ENCODE measurements around the gene AMMECR1.

The AMMECR1 gene

DNA sequence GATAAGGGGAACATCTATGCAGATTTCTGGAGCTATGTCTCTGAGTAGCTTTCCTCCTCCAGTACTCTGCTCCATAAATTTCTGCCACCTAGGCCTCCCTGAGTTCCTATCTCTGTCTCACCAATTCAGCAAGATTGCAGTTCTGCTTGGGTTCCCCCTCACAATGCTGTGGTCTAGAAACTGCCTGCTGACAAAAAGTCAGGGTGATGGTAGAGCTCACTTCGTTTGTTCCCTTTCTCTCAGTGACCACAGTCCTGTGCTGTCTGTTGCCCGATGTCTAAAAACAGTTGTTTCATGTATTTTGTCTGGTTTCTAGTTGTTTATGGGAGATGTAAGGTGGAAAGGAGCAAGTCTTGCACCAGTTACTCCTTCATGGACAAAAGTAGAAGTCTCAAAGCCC is 41.1 kb downstream of the AMMECR1 start:
- Histone ChIP-seq H3K9me3 (ENCODE audit: insufficient read depth, low read depth, low read length) (no peaks in the 10 kb centered on the region), H2AFZ (ENCODE audit: low read length) (no peak overlapping the region), H3K9me2 (replicated peaks; ENCODE audit: low read depth, low read length) (no peaks in the 10 kb centered on the region), H3K4me2 (ENCODE audit: low read depth, low read length, poor library complexity, severe bottlenecking) (no peak overlapping the region), H3K36me3 (ENCODE audit: insufficient read depth, low read length) (no peaks in the 10 kb centered on the region), H3K79me2 (ENCODE audit: insufficient read depth, low read length) (peaks cover 13% of the 10 kb centered on the region; the same call in 1 of the 2 replicates), H3K4me1 (ENCODE audit: insufficient read depth, low read length, poor library complexity, severe bottlenecking) (peaks cover 15% of the 10 kb centered on the region), H3K27me3 (ENCODE audit: insufficient read depth, low read length, poor library complexity, severe bottlenecking) (no peaks in the 10 kb centered on the region), H4K20me1 (ENCODE audit: insufficient read depth, low read length, poor library complexity, severe bottlenecking) (no peaks in the 10 kb centered on the region), H3K9ac (ENCODE audit: low read depth, low read length, poor library complexity, severe bottlenecking) (no peak overlapping the region), H3K4me3 (ENCODE audit: low read length, poor library complexity, severe bottlenecking) (no peak overlapping the region), H3F3A (ENCODE audit: low read depth) (no peaks in the 10 kb centered on the region)
- TF ChIP-seq, protein P1, sequence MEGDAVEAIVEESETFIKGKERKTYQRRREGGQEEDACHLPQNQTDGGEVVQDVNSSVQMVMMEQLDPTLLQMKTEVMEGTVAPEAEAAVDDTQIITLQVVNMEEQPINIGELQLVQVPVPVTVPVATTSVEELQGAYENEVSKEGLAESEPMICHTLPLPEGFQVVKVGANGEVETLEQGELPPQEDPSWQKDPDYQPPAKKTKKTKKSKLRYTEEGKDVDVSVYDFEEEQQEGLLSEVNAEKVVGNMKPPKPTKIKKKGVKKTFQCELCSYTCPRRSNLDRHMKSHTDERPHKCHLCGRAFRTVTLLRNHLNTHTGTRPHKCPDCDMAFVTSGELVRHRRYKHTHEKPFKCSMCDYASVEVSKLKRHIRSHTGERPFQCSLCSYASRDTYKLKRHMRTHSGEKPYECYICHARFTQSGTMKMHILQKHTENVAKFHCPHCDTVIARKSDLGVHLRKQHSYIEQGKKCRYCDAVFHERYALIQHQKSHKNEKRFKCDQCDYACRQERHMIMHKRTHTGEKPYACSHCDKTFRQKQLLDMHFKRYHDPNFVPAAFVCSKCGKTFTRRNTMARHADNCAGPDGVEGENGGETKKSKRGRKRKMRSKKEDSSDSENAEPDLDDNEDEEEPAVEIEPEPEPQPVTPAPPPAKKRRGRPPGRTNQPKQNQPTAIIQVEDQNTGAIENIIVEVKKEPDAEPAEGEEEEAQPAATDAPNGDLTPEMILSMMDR (conservative IDR thresholded peaks at IDR 0.05; ENCODE audit: low read length), result no peak
- no peak for TF ChIP-seq EZH2phosphoT487 (IDR thresholded peaks at IDR 0.05; ENCODE audit: borderline replicate concordance)

DNA sequence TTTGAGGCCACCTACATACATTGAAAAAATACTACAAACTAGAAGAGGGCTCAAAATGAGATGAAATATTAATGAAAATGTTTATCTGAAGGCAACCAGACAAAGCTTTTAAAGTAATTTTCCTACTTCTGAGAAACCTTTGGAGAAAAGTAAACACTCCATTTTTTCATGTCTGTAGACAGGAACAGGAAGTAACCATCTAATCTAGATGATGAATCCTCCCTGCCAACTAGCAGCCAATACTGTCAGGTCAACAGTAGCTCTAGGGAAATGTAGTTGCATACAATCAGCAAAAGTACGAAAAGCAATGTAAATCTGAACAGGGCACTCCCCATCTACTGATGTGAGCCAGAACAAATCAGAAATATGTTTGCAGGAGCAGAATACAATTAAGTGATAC is 49.0 kb downstream of the AMMECR1 start:
- peak overlapping the region; percentile 81 for H3K4me2 ChIP-seq (ENCODE audit: low read depth, low read length, poor library complexity, severe bottlenecking)
- peaks cover 2% of the 10 kb centered on the region for H4K20me1 ChIP-seq (ENCODE audit: insufficient read depth, low read length, poor library complexity, severe bottlenecking)
- no peaks in the 10 kb centered on the region for H3K9me3 ChIP-seq (ENCODE audit: insufficient read depth, low read depth, low read length)
- H3K9ac ChIP-seq (ENCODE audit: low read depth, low read length, poor library complexity, severe bottlenecking), result no peak overlapping the region
- TF ChIP-seq, protein P1 (conservative IDR thresholded peaks at IDR 0.05; ENCODE audit: low read length), result no peak
- TF ChIP-seq EZH2phosphoT487 (IDR thresholded peaks at IDR 0.05; ENCODE audit: borderline replicate concordance), result no peak
- H3K4me1 ChIP-seq (ENCODE audit: insufficient read depth, low read length, poor library complexity, severe bottlenecking), result peaks cover 26% of the 10 kb centered on the region
- no peak overlapping the region for H2AFZ ChIP-seq (ENCODE audit: low read length)
- H3K27me3 ChIP-seq (ENCODE audit: insufficient read depth, low read length, poor library complexity, severe bottlenecking), result no peaks in the 10 kb centered on the region
- peaks cover 4% of the 10 kb centered on the region; the same call in 1 of the 2 replicates for H3F3A ChIP-seq (ENCODE audit: low read depth)
- H3K36me3 ChIP-seq (ENCODE audit: insufficient read depth, low read length), result no peaks in the 10 kb centered on the region
- H3K4me3 ChIP-seq (ENCODE audit: low read length, poor library complexity, severe bottlenecking), result peak overlapping the region; percentile 67
- H3K9me2 ChIP-seq (replicated peaks; ENCODE audit: low read depth, low read length), result no peaks in the 10 kb centered on the region
- H3K79me2 ChIP-seq (ENCODE audit: insufficient read depth, low read length), result peaks cover 4% of the 10 kb centered on the region; the same call in 1 of the 2 replicates

DNA sequence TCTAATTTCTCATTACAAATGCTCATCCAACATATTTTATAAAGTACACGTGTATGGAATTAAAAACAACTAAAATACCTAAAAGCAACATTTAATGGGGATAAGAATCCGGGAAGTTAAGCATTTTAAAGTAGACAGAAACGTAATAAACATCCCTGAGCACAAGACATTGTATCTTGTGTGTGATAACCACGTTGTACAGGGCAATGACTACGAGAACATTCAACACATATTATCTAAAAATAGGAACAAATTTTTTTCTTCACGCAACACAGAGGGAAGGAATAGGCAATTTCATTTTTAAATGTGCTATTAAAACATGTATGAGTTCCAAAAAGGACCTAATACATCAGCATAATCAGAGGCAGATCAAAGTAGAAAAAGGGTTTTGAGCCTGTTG is 49.5 kb downstream of the AMMECR1 start:
- peaks cover 4% of the 10 kb centered on the region; the same call in 1 of the 2 replicates for H3F3A ChIP-seq (ENCODE audit: low read depth)
- TF ChIP-seq EZH2phosphoT487 (IDR thresholded peaks at IDR 0.05; ENCODE audit: borderline replicate concordance), result no peak
- TF ChIP-seq, protein P1 (conservative IDR thresholded peaks at IDR 0.05; ENCODE audit: low read length), result no peak
- H3K4me3 ChIP-seq (ENCODE audit: low read length, poor library complexity, severe bottlenecking), result peak overlapping the region; percentile 67
- peaks cover 4% of the 10 kb centered on the region; the same call in 1 of the 2 replicates for H3K79me2 ChIP-seq (ENCODE audit: insufficient read depth, low read length)
- H3K4me1 ChIP-seq (ENCODE audit: insufficient read depth, low read length, poor library complexity, severe bottlenecking), result peaks cover 26% of the 10 kb centered on the region
- no peak overlapping the region for H2AFZ ChIP-seq (ENCODE audit: low read length)
- H3K4me2 ChIP-seq (ENCODE audit: low read depth, low read length, poor library complexity, severe bottlenecking), result peak overlapping the region; percentile 81
- H3K9me2 ChIP-seq (replicated peaks; ENCODE audit: low read depth, low read length), result no peaks in the 10 kb centered on the region
- peak overlapping the region; percentile 36 for H3K9ac ChIP-seq (ENCODE audit: low read depth, low read length, poor library complexity, severe bottlenecking)
- H3K36me3 ChIP-seq (ENCODE audit: insufficient read depth, low read length), result no peaks in the 10 kb centered on the region
- H3K9me3 ChIP-seq (ENCODE audit: insufficient read depth, low read depth, low read length), result no peaks in the 10 kb centered on the region
- H3K27me3 ChIP-seq (ENCODE audit: insufficient read depth, low read length, poor library complexity, severe bottlenecking), result no peaks in the 10 kb centered on the region
- peaks cover 2% of the 10 kb centered on the region for H4K20me1 ChIP-seq (ENCODE audit: insufficient read depth, low read length, poor library complexity, severe bottlenecking)

Data from Loucy (cell line).